GM12892 (cell line): ENCODE measurements around the gene OSER1.

Experiments used
- DNase-seq: peaks from one replicate; pipeline ENCODE4 v3.0.0; 2011; ENCODE audit not compliant: insufficient read length
- FAIRE-seq: peaks from 2 replicates; lab custom pipeline; 2011; peaks lifted over from hg19 to GRCh38; lab: Jason Lieb, UNC
- POLR2A ChIP-seq: IDR thresholded peaks from 2 replicates; pipeline ENCODE4 v1.6.1; 2011; ENCODE audit warnings: low read depth, low read length, control low read depth
- POLR2AphosphoS5 ChIP-seq: IDR thresholded peaks from 2 replicates; pipeline ENCODE4 v1.6.1; 2011; ENCODE audit warnings: low read depth, low read length, control low read depth
- TAF1 ChIP-seq: IDR thresholded peaks from 2 replicates; pipeline ENCODE4 v1.6.1; 2011; ENCODE audit warnings: low read depth, mild to moderate bottlenecking, control low read depth, low read length, borderline replicate concordance

The OSER1 gene

DNA sequence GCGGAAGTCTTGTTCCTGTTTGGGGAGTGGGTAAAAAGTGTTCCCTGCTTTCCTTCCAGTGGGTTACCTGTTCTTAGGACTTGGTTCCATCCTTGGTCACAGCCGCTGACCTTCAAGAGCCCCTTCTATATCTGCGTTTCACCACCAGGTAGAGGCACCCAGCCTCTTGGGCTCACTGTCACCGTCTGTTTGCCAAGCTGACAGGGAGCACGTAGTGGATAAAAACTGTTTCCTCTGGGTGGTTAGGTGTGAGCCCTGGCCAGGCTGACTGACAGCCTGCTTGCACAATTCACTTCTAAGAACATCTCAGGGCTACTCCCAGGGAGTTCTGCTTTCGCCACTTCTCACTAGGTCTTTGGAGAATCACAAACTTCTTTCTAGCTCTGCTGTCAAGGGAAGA is 21.8 kb downstream of the OSER1 start:
- TF ChIP-seq POLR2AphosphoS5 (no peak), POLR2A (no peak), TAF1 (no peak)
- DNase-seq (no peak), FAIRE-seq (no peak)

- FAIRE-seq (no peak), DNase-seq (no peak)
- no peak for TF ChIP-seq POLR2A
- TF ChIP-seq TAF1, result no peak
- TF ChIP-seq POLR2AphosphoS5, result no peak
Measured at GRCh38 chr20:44187772-44188709, 22.5 kb downstream of the OSER1 start.

- DNase-seq (no peak), FAIRE-seq (no peak)
- TF ChIP-seq POLR2AphosphoS5 (no peak), TAF1 (no peak), POLR2A (no peak)
Measured at GRCh38 chr20:44187054-44187771, 23.4 kb downstream of the OSER1 start, which contains the start of gene JPH2. Gene JPH2 (minus strand): TSS chr20:44187188. CDS start chr20:44186705, 483 bp downstream.

DNA sequence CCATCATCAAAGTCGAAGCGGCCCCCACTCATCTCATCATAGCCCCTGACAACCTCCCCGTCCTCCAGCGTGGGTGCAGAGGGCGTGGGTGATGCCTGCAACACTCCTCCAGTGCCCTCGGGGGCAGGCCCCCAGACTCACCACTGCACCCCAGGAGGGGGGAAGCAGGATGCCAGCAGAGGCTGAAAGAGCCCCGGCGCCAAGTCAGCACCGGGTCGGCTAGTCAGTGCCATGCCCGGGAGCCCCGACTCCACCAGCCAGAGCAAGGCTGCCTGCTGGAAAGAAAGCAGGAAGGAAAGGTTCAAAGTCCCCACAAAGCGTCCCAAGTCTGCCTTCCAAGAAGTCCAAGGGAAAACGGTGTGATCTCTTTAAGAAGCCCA is 23.9 kb downstream of the OSER1 start:
- DNase-seq (no peak), FAIRE-seq (no peak)
- no peak for TF ChIP-seq POLR2A
- TF ChIP-seq POLR2AphosphoS5, result no peak
- TF ChIP-seq TAF1, result no peak

DNA sequence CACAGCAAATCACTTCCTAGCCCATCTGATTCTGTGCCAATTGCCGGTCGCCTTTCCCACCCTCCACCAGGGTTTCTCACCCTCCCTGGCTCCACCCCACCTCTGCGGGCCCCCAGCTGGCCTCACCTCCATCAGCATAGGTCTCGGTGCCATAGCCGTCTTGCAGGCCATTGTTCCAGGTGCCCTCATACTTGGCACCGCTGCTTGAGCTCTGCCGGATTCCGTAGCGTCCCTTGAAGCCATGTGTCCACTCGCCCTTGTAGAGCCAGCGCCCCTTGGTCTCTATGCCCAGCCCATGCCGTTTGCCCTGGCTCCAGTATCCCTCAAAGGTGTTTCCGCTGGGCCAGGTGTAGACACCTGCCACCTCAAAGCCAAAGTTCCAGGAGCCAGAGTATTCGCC is 24.4 kb downstream of the OSER1 start:
- FAIRE-seq (no peak), DNase-seq (no peak)
- TF ChIP-seq POLR2AphosphoS5 (no peak), POLR2A (no peak), TAF1 (no peak)

- TF ChIP-seq POLR2A (no peak), POLR2AphosphoS5 (no peak), TAF1 (no peak)
- FAIRE-seq, result no peak
- no peak for DNase-seq
Measured at GRCh38 chr20:44185574-44185973, 25.0 kb downstream of the OSER1 start.

GRCh38 chr20:44183282-44183681 is 27.3 kb downstream of the OSER1 start:
- no peak for DNase-seq
- TF ChIP-seq POLR2AphosphoS5 (no peak), POLR2A (no peak), TAF1 (no peak)
- no peak for FAIRE-seq

DNA sequence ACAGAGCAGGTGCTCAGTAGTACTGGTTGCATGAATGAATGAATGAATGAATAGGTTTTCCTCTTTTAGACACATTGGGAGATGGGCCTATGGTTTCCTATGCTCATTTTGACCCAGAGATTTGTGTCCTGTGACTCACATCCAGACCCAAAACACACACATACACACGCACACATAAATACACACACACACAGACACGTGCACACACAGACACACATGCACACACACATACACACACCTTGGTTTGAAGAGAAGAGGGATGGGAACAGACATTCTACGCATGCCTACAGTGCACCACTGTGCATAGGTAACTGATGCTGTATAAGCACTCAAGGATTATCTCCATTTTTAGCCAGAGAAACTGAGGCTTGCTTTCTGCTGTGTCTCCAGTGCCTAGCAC is 27.7 kb downstream of the OSER1 start:
- TF ChIP-seq TAF1, result no peak
- TF ChIP-seq POLR2A, result no peak
- no peak for TF ChIP-seq POLR2AphosphoS5
- no peak for DNase-seq
- no peak for FAIRE-seq

DNA sequence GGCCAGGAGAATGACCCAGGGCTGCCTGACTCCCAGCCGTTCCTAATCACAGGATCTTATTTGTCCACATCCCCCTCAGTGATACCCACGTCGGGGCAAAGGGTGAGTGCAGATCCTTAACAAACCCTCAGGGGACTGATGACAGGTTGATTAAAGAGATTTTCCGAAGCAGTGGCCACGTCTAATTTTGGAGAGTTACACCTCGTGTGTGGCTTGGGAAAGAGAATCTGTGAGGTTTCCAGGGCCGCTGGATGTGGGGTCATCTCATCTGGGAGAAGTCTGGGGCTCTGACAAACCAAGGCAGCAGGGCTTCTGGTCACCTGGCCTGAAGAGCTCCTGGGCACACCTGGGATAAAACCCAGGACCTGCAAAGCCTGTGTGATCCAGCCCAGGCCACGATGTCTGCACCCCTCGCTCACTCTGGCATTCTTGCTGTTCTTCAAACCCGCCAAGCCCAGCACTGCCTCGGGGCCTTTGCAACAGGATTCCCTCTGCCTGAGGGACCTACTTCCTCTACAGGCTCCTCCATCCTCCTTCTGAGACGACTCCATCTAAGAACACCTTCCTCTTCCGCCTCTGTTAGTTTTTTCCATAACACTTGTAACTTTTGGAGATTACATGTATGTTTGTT is 28.3 kb downstream of the OSER1 start:
- TF ChIP-seq TAF1 (no peak), POLR2AphosphoS5 (no peak), POLR2A (no peak)
- FAIRE-seq (no peak), DNase-seq (no peak)

DNA sequence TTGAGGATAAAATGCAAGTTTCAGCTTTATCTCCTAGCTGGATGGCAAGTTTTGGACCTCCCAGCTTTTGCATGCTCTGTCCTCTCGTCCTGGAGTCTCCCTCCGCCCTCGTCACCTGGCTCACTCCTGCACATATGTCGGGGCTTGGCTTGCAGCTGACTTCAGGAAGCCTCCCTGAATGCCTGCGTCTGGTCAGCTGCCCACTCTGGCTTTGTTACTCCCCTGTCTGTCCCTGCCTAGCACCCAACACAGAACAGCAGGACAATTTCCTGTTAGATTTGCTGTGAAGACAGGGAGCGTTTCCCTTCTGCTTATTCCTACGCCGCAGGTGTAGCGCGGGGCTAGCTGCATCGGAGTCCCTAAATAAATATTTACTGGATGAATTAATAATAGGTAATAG is 29.0 kb downstream of the OSER1 start:
- FAIRE-seq (no peak), DNase-seq (no peak)
- TF ChIP-seq POLR2AphosphoS5 (no peak), TAF1 (no peak), POLR2A (no peak)

GRCh38 chr20:44180814-44181213 is 29.8 kb downstream of the OSER1 start:
- FAIRE-seq (no peak), DNase-seq (no peak)
- no peak for TF ChIP-seq POLR2A
- no peak for TF ChIP-seq TAF1
- no peak for TF ChIP-seq POLR2AphosphoS5
